HG03108 (cell line): ENCODE data around the gene PCSK4.
"Not testable (repeated sequence)": the region's sequence is repeated elsewhere in the genome, so short reads cannot be mapped to it uniquely, and the experiment has no call there.

Experiments
- ATAC-seq: cut with Tn5 transposase; IDR thresholded peaks from one replicate; pipeline ENCODE4 v1.9.1; 2021; ENCODE audit warnings: moderate library complexity; ENCODE audit not compliant: unreplicated experiment

The PCSK4 gene

DNA sequence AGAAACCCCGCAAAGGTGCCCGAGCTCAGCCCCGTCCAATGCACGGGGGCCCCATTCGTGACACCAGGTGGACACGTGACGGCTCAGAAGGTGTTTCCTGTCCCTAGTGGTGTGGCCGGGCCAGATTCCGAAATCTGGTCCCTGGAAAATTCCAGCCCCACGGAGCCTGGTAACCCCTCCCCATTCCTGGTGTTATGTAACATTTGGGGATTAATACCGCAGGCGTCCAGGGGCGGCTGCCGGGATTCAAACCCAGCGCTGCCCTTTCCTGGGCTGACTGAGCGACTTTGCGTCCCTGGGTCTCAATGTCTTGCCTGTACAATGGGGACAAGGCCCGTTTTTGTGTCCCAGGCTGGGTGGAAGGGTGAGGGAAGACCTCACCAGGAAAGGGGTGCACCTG is 32.7 kb upstream of the PCSK4 start:
- ATAC-seq, result no peak

- no peak for ATAC-seq
These were observed 31.9 kb upstream of the PCSK4 start for GRCh38 chr19:1522061-1522460.

DNA sequence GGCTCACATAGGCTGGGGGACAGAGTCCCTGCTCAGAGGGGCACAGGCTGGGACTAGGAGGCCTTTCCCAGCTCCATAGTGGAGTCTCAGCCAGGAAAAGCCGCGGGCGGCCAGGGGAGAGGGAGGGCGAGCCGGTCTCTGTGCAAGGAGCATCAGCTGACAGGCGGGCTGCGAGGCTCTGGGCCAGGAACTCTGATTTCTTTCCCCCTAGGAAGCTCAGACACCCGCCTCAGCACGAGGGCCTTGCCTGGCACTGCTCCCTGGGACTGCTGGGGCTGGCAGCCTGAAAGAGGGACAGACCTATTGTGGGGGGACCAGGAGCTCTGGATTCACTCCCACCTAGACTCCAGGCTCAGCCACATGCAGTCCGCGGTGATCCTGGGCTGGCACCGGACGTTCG is 31.5 kb upstream of the PCSK4 start:
- no peak for ATAC-seq

DNA sequence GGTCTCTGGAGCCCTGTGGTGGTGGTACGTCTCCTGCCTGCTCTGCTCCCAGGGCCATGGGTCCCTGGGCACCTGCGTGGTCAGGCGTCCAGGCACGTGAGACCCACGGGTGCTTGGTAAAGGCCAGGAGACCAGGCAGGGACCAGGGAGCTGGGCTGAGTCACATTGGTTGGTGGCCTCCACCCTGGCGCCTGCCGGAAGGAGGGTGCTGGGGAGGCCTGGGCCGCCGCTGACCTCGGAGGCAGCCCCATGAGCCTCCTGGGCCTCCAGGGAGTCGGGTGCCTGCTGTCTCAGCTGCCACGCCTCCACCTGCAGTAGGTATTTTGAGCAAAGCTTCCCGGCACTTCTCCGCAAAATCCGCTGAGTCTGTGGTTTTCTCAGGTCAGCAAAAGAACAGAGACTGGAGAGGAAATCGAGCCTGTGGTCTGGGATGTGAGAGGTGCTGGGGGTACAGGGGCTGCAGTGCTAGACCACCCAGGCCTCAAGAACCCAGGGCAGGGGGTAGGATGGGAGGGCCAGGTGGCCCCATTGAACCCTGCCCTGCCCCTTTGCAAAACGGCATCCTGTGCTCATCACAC is 30.1 kb upstream of the PCSK4 start:
- ATAC-seq, result no peak

DNA sequence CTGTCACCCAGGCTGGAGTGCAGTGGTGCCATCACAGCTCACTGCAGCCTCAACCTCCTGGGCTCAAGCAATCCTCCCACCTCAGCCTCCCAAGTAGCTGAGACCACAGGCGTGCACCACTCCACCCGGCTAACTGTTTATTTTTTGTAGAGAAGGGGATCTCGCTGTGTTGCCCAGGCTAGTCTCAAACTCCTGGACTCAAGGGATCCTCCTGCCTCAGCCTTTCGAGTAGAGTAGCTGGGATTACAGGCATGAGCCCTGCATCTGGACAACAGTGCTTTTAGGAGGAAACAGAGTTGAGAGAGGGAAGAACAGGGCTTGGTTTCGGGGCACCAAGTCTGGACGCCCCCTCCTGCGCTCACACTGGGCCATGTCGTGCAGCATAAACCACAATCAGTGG is 29.7 kb upstream of the PCSK4 start:
- ATAC-seq, result not testable (repeated sequence)

DNA sequence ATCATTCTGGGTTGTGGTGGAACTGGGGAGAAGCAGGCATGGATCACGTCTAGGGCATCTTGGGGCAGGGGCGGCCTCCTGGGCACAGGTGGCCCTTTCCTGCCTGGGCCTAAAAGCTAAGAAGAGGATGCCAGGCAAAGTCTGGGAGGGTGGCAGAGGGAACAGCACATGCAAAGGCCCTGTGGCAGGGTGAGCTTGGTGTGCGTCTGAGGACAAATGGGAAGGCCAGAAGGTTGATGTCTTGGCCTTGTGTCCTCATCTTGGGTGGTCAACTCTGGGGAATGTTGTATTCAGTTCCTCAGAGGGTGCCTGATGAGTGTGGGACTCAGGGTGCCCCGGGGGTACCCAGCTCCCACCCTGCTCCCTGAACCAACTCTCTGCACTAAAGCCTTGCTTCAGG is 28.3 kb upstream of the PCSK4 start:
- no peak for ATAC-seq

DNA sequence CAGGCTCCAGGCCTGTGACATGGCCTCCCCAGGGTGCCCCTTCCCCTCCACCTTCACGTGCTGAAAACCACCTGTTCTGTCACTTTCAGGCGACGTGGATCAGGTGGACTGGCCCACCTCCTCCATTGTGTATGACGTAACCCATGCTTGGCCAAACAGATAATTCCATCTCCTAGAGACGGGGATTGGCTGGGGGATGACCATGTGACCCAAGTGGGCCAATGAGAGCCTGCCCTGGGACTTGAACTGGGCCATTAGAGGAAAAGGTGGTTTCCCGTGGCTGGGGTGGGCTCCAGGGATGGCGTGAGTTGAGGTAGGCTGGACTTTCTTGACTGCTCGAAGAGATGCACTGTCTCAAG is 26.2 kb upstream of the PCSK4 start:
- no peak for ATAC-seq

- ATAC-seq, result no peak
These were observed 25.0 kb upstream of the PCSK4 start for GRCh38 chr19:1514986-1515721.

DNA sequence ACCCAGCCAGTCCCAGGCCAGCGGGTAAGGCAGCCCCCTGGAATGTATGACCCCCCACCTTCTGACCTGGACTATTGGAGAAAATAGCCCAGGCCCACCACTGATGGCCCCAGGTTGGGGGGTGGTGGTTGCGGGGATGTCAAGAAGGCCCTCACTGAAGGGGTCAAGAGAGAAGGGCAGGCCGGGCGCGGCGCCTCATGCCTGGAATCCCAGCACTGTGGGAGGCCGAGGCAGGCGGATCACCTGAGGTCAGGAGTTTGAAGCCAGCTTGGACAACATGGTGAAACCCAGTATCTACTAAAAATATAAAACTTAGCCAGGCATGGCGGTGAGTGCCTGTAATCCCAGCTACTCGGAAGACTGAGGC is 24.1 kb upstream of the PCSK4 start:
- ATAC-seq, result no peak

DNA sequence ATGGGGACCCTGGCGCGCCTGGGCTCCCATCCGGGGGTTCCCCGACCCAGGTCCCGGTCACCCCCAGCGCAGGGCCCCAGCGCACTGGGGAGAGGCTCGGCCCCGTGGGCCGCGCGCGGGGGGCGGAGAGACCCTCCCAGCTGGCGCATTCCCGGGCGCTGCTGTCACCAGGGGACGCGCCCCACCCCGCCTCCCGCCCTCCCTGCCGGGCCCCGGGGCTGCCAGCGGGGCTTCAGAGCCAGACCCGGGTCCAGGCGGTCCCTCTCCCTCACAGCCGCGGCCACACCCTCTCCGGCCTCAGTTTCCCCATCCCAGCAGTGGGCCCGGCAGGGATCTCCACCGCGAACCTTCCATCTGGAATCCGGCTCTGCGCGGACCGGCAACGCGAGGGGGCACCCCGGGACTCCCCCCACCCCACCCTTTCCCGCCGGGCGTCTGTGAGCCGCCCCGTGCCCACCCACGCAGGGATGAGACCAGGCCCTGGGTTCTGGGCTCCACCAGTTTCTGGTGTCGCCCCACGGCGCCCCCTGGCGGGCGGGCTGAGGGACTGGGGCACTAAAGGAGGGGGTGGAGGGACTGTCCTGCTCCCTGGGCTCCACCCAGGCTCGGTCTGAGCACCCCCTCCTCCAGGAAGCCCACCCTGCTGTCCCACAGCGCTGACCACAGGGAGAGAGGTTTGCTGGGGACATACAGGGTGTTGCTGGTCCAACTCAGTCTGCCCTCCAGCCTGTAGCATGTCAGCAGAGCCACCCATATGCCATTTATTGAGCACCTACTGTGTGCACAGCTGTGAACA is 23.5 kb upstream of the PCSK4 start:
- no peak for ATAC-seq

DNA sequence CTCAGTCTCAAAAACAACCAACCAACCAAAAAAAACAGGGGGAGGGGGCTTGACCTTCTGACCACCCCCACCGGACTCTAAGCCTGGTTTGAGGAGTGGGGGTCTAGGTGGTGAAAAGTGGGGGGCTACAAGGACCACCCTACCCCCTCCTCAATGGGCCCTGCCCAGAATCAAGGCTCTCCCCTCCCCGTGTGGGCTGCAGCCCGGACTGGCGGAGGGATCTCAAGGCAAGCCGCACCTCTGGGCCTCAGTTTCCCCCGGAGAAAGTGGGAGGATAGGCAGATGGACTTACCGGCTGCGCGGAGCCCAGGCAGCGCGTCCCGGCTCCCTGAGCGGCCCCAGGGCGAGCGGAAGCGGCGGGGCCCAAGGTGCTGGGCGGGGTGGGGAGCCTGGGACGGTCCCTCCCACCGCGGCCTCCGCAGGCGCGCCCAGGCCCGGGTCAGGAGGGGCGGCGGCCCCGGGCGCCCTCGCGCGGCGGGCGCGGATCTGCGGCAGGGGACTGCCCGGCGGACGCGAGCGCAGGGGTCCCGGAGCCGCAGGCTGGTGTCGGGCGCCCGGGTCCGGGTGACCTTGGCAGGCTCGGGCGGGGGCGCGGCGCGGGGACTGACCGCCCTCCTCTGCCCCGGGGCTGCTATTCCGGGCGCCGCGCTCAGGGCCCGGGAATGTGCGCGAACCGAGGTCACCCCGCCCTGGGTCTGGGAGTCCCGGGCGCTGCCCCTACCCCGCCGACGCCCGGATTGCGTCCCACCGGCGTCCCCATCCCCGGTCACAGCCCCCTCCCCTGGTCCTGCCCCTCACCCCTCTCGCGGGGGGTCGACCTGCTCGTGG is 22.7 kb upstream of the PCSK4 start, which contains the start of gene ADAMTSL5:
ADAMTSL5 (minus strand) TSS at position 349 of the 828 bp plus-strand sequence. CDS start 2,076 bp downstream, outside the sequence.
- no peak for ATAC-seq

GRCh38 chr19:1511318-1512317 is 21.5 kb upstream of the PCSK4 start:
- ATAC-seq, result no peak

DNA sequence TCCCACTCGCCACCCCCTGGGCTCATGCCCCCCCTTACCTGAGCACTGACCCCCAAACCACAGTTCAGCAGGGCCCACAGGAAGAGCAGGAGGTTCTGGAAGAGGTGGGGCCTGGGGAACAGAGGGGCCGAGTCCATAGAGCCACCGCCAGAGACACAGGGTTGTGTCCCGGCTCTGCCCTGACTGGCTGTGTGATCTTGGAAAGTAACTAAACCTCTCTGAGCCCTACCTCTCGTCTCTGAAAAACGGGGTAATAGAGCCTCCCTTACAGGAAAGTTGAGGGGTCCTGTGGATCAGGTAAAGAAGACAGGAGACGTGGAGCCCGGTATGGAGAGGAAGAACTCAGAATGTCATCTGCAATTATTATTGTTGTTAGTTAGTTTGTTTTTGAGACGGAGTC is 20.7 kb upstream of the PCSK4 start:
- no peak for ATAC-seq

- no peak for ATAC-seq
These were observed 20.3 kb upstream of the PCSK4 start for GRCh38 chr19:1510442-1510806.

DNA sequence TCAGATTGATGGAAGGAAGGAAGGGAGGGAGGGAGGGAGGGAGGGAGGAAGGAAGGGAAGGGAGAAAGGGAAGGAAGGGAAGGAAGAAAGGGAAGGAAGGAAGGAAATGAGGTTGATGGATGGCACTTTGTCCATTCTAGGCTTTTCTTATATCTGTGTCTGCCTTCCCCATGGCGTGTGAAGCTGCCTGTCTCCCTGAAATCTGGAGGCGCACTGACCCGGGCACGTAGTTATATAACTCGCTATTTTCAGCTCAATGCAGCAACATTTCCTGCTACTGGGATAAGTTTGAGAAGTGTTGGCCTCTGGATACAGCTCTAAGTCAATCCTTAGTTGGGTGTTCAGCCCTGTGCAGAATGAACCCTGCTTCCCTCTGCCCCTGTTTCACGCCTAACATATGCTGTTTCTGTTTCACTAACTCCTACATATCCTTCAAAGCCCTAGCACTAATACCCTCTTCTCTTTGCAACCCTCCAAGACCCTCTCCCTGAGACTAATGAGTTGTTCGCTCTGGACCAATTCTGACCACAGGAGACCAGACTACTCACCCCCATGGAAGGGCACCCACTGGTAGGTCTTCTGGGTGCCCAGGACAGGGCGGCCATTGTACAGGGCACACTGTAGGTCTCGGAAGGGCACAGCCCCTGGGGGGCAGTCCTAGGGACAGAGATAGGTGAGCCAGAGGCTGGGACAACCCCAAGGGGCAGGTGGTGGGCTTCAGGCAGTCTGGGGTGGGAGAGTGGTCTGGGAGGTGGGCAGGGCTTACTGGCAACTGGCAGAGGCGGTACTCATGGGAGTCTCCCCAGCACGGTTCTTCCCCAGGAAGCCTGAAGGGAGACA is 19.7 kb upstream of the PCSK4 start:
- ATAC-seq, result no peak

GRCh38 chr19:1508507-1508856 is 18.3 kb upstream of the PCSK4 start:
- no peak for ATAC-seq

GRCh38 chr19:1507763-1508506 is 17.8 kb upstream of the PCSK4 start:
- ATAC-seq, result peak; percentile 65

DNA sequence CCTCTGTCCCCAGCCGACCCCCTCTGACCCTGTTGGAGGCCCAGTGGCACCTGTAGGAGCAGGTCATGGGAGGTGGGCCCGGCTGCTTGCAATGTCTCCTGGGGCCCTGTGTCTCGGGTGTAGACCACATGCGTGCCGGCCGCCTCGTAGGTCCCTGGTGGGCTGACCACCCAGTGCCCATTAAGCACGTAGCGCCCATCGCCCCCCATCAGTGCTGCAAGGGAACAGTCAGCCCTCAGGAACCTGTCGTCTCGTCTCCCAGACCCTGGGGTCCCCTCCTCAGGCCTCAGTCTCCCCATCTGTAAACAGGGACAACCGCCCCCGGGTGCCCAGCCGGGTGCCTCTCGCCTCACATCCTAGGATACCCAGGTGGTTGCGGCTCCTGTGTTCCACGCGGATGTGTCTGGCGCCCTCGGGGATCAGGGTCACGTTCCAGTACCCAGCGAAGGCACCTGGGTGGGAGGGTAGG is 17.1 kb upstream of the PCSK4 start:
- no peak for ATAC-seq
